ENCODE data around the gene PCBD1. TPM values are rescaled to one million over a fixed set of nuclear protein-coding genes. Genes with fewer than 3 reads are reported as not detected.

The PCBD1 gene
- total and polyA plus RNA-seq, 2 donors (not counting 1 experiment from before 2014, with no cell fraction given), result 6.7 to 14.1 TPM

DNA sequence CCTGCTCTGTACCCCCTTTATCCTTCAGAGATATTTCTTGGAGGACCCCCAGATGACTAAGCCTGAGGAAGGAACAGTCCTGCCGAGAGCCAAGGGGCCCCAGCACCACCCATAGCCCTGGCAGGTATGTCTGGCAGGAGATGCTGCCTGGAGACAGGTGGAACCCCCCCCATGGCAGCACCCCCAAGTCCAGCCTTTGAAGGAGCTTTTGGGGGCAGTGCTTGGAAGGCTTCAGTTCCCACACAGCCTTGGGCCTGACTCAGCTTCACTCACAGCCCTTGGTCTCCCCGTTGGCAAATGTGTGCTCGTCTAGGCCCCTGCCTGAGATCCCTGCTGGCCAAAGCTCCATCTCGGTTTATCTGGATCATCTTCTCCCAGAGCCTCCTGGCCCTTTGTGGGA, 23.0 kb upstream of the PCBD1 start:
- no peak overlapping the region for H3K27ac Mint-ChIP-seq
- ChIA-PET POLR2A (no interaction called here), CTCF (no interaction called here)
- Histone ChIP-seq H3K36me3 (replicated peaks in 1 of 2; ENCODE audit: control extremely low read depth in 1 of 2, control insufficient read depth in 1 of 2, extremely low read depth in 1 of 2, insufficient read depth in 2 of 2, low read length in 1 of 2) (no peaks in the 10 kb centered on the region), H3K4me3 (ENCODE audit: control extremely low read depth in 1 of 5, extremely low read depth in 1 of 5, insufficient read depth in 1 of 5, low read depth in 2 of 5, low read length in 4 of 5) (no peak overlapping the region), H3K27me3 (replicated peaks in 1 of 4; ENCODE audit: control extremely low read depth in 1 of 4, control insufficient read depth in 3 of 4, insufficient read depth in 4 of 4, low read length in 3 of 4) (peaks cover 0 to 7% (median 0%) of the 10 kb centered on the region in 4 experiments), H2AFZ (ENCODE audit: insufficient read depth, low read depth, low read length, poor library complexity, severe bottlenecking) (no peak overlapping the region), H3K9ac (ENCODE audit: low read length) (no peak overlapping the region), H3K27ac (ENCODE audit: low read length in 2 of 2) (no peak overlapping the region), H3K4me2 (replicated peaks; ENCODE audit: low read depth, low read length, poor library complexity, severe bottlenecking) (no peak overlapping the region), H3K79me2 (ENCODE audit: control insufficient read depth, insufficient read depth, low read length) (no peaks in the 10 kb centered on the region), H4K20me1 (ENCODE audit: control insufficient read depth, insufficient read depth, low read length, poor library complexity, severe bottlenecking) (no peaks in the 10 kb centered on the region), H3K9me3 (ENCODE audit: control extremely low read depth in 1 of 3, control insufficient read depth in 2 of 3, insufficient read depth in 1 of 3, low read length in 2 of 3) (peaks cover 0 to 4% (median 0%) of the 10 kb centered on the region in 3 donors), H3K4me1 (ENCODE audit: control insufficient read depth in 2 of 2, insufficient read depth in 2 of 2, low read length in 2 of 2) (no peaks in the 10 kb centered on the region)
- no peak overlapping the region for H3K4me3 Mint-ChIP-seq
- DNase-seq (no peak), ATAC-seq (ENCODE audit: low read depth) (no peak)
- 92% methylated on average over 4 of the region's 4 CpGs for WGBS (ENCODE audit: insufficient coverage)
- no peaks in the 10 kb centered on the region for H3K9me3 Mint-ChIP-seq (ENCODE audit: insufficient read depth)
- intact Hi-C loops (cut with micrococcal nuclease), result no loop called here
- no peaks in the 10 kb centered on the region for H3K4me1 Mint-ChIP-seq
- peaks cover 17% of the 10 kb centered on the region for H3K27me3 Mint-ChIP-seq
- no peak for TF ChIP-seq EZH2 (IDR thresholded peaks at IDR 0.05; ENCODE audit: borderline replicate concordance, insufficient read depth, low read depth, low read length, poor library complexity, severe bottlenecking)
- TF ChIP-seq, protein P1, sequence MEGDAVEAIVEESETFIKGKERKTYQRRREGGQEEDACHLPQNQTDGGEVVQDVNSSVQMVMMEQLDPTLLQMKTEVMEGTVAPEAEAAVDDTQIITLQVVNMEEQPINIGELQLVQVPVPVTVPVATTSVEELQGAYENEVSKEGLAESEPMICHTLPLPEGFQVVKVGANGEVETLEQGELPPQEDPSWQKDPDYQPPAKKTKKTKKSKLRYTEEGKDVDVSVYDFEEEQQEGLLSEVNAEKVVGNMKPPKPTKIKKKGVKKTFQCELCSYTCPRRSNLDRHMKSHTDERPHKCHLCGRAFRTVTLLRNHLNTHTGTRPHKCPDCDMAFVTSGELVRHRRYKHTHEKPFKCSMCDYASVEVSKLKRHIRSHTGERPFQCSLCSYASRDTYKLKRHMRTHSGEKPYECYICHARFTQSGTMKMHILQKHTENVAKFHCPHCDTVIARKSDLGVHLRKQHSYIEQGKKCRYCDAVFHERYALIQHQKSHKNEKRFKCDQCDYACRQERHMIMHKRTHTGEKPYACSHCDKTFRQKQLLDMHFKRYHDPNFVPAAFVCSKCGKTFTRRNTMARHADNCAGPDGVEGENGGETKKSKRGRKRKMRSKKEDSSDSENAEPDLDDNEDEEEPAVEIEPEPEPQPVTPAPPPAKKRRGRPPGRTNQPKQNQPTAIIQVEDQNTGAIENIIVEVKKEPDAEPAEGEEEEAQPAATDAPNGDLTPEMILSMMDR (IDR thresholded peaks at IDR 0.05), result no peak

DNA sequence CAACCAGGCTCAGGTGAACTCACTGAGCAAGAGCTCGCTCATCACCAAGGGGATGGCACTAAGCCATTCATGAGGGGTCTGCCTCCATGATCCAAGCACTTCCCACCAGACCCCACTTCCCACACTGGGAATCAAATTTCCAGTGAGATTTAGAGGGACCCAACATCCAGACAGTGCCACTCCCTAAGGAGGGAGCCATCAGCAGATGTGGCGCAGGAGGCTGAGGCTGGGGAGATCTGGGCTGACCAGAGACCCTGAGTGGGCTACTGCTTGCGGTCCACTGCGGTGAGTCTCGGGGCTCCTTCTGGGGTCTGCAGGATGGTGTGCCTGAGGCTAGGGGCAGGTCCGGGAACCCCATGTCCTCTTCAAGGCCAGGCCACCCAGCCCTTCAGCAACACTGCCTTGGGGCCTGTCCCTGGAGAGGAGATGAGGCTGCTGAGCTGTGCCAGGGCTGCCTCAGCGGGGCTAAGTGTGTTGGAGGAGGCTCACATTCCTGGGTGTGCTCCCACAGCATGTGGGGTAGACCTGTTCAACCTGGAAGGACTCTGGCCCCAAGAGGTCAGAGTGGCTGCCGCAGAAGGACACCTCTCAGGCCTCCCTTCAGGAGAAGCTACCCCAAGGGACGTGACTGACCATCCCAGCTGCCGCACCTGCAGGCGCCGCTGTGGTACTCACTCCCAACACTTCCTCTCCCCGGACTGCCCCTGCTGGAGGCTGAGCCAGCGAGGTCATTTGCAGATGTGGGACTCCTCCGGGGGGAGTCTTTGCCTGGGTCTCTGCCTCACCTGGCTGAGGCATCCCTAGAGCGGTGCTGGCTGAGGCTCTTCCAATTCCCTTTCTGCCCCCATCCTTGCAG, 22.3 kb upstream of the PCBD1 start:
- no peaks in the 10 kb centered on the region for H3K79me2 ChIP-seq (ENCODE audit: control insufficient read depth, insufficient read depth, low read length)
- no peak overlapping the region for H3K9ac ChIP-seq (ENCODE audit: low read length)
- H3K9me3 ChIP-seq (ENCODE audit: control extremely low read depth in 1 of 3, control insufficient read depth in 2 of 3, insufficient read depth in 1 of 3, low read length in 2 of 3), result peaks cover 0 to 4% (median 0%) of the 10 kb centered on the region in 3 donors
- ChIA-PET POLR2A (no interaction called here), CTCF (no interaction called here)
- H3K27me3 Mint-ChIP-seq, result peaks cover 14% of the 10 kb centered on the region
- no peak overlapping the region for H3K4me2 ChIP-seq (replicated peaks; ENCODE audit: low read depth, low read length, poor library complexity, severe bottlenecking)
- no peaks in the 10 kb centered on the region for H3K4me1 ChIP-seq (ENCODE audit: control insufficient read depth in 2 of 2, insufficient read depth in 2 of 2, low read length in 2 of 2)
- H3K4me3 Mint-ChIP-seq, result no peak overlapping the region
- no peaks in the 10 kb centered on the region for H3K4me1 Mint-ChIP-seq
- TF ChIP-seq, protein P1 (IDR thresholded peaks at IDR 0.05), result no peak
- no peak for TF ChIP-seq EZH2 (IDR thresholded peaks at IDR 0.05; ENCODE audit: borderline replicate concordance, insufficient read depth, low read depth, low read length, poor library complexity, severe bottlenecking)
- no peak overlapping the region for H2AFZ ChIP-seq (ENCODE audit: insufficient read depth, low read depth, low read length, poor library complexity, severe bottlenecking)
- ATAC-seq (ENCODE audit: low read depth), result no peak
- no peak overlapping the region for H3K4me3 ChIP-seq (ENCODE audit: control extremely low read depth in 1 of 5, extremely low read depth in 1 of 5, insufficient read depth in 1 of 5, low read depth in 2 of 5, low read length in 4 of 5)
- H3K27ac Mint-ChIP-seq, result no peak overlapping the region
- no peak overlapping the region for H3K27ac ChIP-seq (ENCODE audit: low read length in 2 of 2)
- H3K9me3 Mint-ChIP-seq (ENCODE audit: insufficient read depth), result no peaks in the 10 kb centered on the region
- no peaks in the 10 kb centered on the region for H3K36me3 ChIP-seq (replicated peaks in 1 of 2; ENCODE audit: control extremely low read depth in 1 of 2, control insufficient read depth in 1 of 2, extremely low read depth in 1 of 2, insufficient read depth in 2 of 2, low read length in 1 of 2)
- H3K27me3 ChIP-seq (replicated peaks in 1 of 4; ENCODE audit: control extremely low read depth in 1 of 4, control insufficient read depth in 3 of 4, insufficient read depth in 4 of 4, low read length in 3 of 4), result peaks cover 0 to 7% (median 0%) of the 10 kb centered on the region in 4 experiments
- DNase-seq, result no peak
- no peaks in the 10 kb centered on the region for H4K20me1 ChIP-seq (ENCODE audit: control insufficient read depth, insufficient read depth, low read length, poor library complexity, severe bottlenecking)
- WGBS (ENCODE audit: insufficient coverage), result 92% methylated on average over 15 of the region's 16 CpGs
- intact Hi-C loops (cut with micrococcal nuclease), result no loop called here
